ENCODE measurements around the gene CBX7.

GRCh38 chr22:39184586-39185577 lies 32.4 kb upstream of the CBX7 start:
- no peak for TF ChIP-seq CTCF (IDR thresholded peaks at IDR 0.05; ENCODE audit: insufficient read depth, low read length)
- no peak for TF ChIP-seq REST (IDR thresholded peaks at IDR 0.05; ENCODE audit: insufficient replicate concordance, low read depth)

All from HL-60 (cell line).